Lung (tissue), 12 donors: ENCODE data around the gene SLC6A13. TPM values are rescaled to one million over a fixed set of nuclear protein-coding genes. Genes with fewer than 3 reads are reported as not detected.

Source experiments
- ATAC-seq: fragments of 200-7000 bp; cut with Tn5 transposase; one replicate; pipeline ENCODE4 v1.9.1; 2020; ENCODE audit warnings: moderate number of reproducible peaks; ENCODE audit not compliant: insufficient read depth, low FRiP score
- DNase-seq, 3 donors: peaks; one replicate each; pipeline ENCODE4 v3.0.0-alpha.2; 2013 to 2017
- H3K27ac ChIP-seq, 2 donors: one replicate each; pipeline ENCODE4 v1.5.1; 2013; ENCODE audit warnings: mild to moderate bottlenecking in 2 of 2, moderate library complexity in 2 of 2, control low read depth in 1 of 2, inconsistent platforms in 1 of 2, low read depth in 1 of 2, low read length in 1 of 2
- H3K27me3 ChIP-seq, 3 donors: one replicate each; pipeline ENCODE4 v1.5.1; 2013; ENCODE audit warnings: low read length in 2 of 3; ENCODE audit not compliant: control insufficient read depth in 3 of 3, insufficient read depth in 3 of 3
- H3K36me3 ChIP-seq, 4 donors: one replicate each; pipeline ENCODE4 v1.5.1; 2013; ENCODE audit warnings: low read length in 4 of 4, mild to moderate bottlenecking in 1 of 4, moderate library complexity in 1 of 4; ENCODE audit not compliant: control insufficient read depth in 4 of 4, insufficient read depth in 4 of 4
- H3K4me1 ChIP-seq, 5 donors: one replicate each; pipeline ENCODE4 v1.5.1; 2013; ENCODE audit warnings: low read length in 5 of 5, mild to moderate bottlenecking in 2 of 5, moderate library complexity in 1 of 5; ENCODE audit not compliant: control insufficient read depth in 5 of 5, insufficient read depth in 5 of 5
- H3K4me3 ChIP-seq: one replicate; pipeline ENCODE4 v1.5.1; 2013; ENCODE audit warnings: mild to moderate bottlenecking, control low read depth, moderate library complexity
- H3K9ac ChIP-seq, 2 donors: one replicate each; pipeline ENCODE4 v1.5.1; 2013; ENCODE audit warnings: low read length in 2 of 2, control low read depth in 1 of 2; ENCODE audit not compliant: insufficient read depth in 1 of 2
- H3K9me3 ChIP-seq, 4 donors: one replicate each; pipeline ENCODE4 v1.5.1; 2013; ENCODE audit warnings: low read length in 3 of 4, mild to moderate bottlenecking in 1 of 4, moderate library complexity in 1 of 4; ENCODE audit not compliant: control insufficient read depth in 4 of 4, insufficient read depth in 3 of 4
- CTCF ChIP-seq: IDR thresholded peaks from 2 replicates; pipeline ENCODE4 v1.5.1; 2012; ENCODE audit warnings: mild to moderate bottlenecking; ENCODE audit errors: control extremely low read depth, extremely low read depth
- WGBS, 2 donors: extraction: QIAGEN DNeasy Blood & Tissue Kit; methylation state at CpG; one replicate each; pipeline ENCODE4 v1.1.7; 2013; 5-methylcytosine and 5-hydroxymethylcytosine counted together
- polyA plus RNA-seq, 2 donors: library from polyadenylated mRNA; stranded (reverse); fragments of 200-250 nt; gene quantifications; one replicate each; pipeline ENCODE4 v1.2.1, GENCODE V29; 2013
- total RNA-seq, 2 donors: library from RNA; depleted of rRNA in 1 of 2; stranded (reverse); fragments of >200 nt in 1 of 2; gene quantifications; one replicate each; pipeline ENCODE4 v1.2.1, GENCODE V29; 2014 to 2021
- donor health status: control.
- donor health status: control.
- donor health status: Bipolar disorder and iron deficiency.
- donor health status: healthy.
- donor health status: DM: yes; HTN: yes; CAD: no.

SLC6A13 gene
- total and polyA plus RNA-seq, 4 donors, result 0.46 to 2.4 (median 1.0) TPM

- ATAC-seq (no peak), DNase-seq (no peak)
- Histone ChIP-seq H3K4me1 (peaks cover 0 to 21% (median 10%) of the 10 kb centered on the region in 5 donors), H3K27me3 (peaks cover 0 to 16% (median 12%) of the 10 kb centered on the region in 3 donors), H3K9me3 (no peaks in the 10 kb centered on the region), H3K9ac (no peak overlapping the region), H3K27ac (no peak overlapping the region), H3K4me3 (no peak overlapping the region), H3K36me3 (no peaks in the 10 kb centered on the region)
- TF ChIP-seq CTCF, result no peak
- WGBS, 2 donors, result 34 to 55% methylated on average over 7 of the region's 7 CpGs
Measured at GRCh38 chr12:268483-268840, 5.8 kb upstream of the SLC6A13 start.

- H3K4me3 ChIP-seq, result no peak overlapping the region
- no peak overlapping the region for H3K9ac ChIP-seq
- TF ChIP-seq CTCF, result no peak
- H3K9me3 ChIP-seq, result no peaks in the 10 kb centered on the region
- no peak overlapping the region for H3K27ac ChIP-seq
- peaks cover 0 to 21% (median 10%) of the 10 kb centered on the region in 5 donors for H3K4me1 ChIP-seq
- peaks cover 0 to 16% (median 12%) of the 10 kb centered on the region in 3 donors for H3K27me3 ChIP-seq
- DNase-seq (peak; percentile 25 to 49 (median 44)), ATAC-seq (no peak)
- H3K36me3 ChIP-seq, result no peaks in the 10 kb centered on the region
- WGBS, 2 donors, result 38 to 58% methylated on average over 14 of the region's 14 CpGs
Measured at GRCh38 chr12:267581-268482, 5.2 kb upstream of the SLC6A13 start.

GRCh38 chr12:265096-265495 is 2.5 kb upstream of the SLC6A13 start:
- no peak for ATAC-seq
- H3K27me3 ChIP-seq, result peaks cover 0 to 16% (median 12%) of the 10 kb centered on the region in 3 donors
- peaks cover 0 to 26% (median 10%) of the 10 kb centered on the region in 5 donors for H3K4me1 ChIP-seq
- no peak for TF ChIP-seq CTCF
- no peak overlapping the region for H3K4me3 ChIP-seq
- no peaks in the 10 kb centered on the region for H3K9me3 ChIP-seq
- H3K9ac ChIP-seq, result no peak overlapping the region
- no peak overlapping the region for H3K27ac ChIP-seq
- WGBS, 2 donors, result 31 to 32% methylated on average over 3 of the region's 3 CpGs
- no peak for DNase-seq
- H3K36me3 ChIP-seq, result no peaks in the 10 kb centered on the region
